HG02588 (cell line): Measurements from ENCODE around the gene ZFP36L1.

Experiments used
- ATAC-seq: cut with Tn5 transposase; IDR thresholded peaks from one replicate; pipeline ENCODE4 v1.9.1; 2021; ENCODE audit warnings: mild to moderate bottlenecking, moderate library complexity; ENCODE audit not compliant: unreplicated experiment

Gene ZFP36L1

GRCh38 chr14:68792979-68793733 lies at the start of gene ZFP36L1:
Gene ZFP36L1, minus strand, starts transcription at chr14:68793067. Its CDS starts 129 bp downstream, at chr14:68792938.
- peak; percentile 42 for ATAC-seq

GRCh38 chr14:68842298-68842697 lies 49.4 kb upstream of the ZFP36L1 start:
- ATAC-seq, result no peak

GRCh38 chr14:68841016-68841809 lies 48.3 kb upstream of the ZFP36L1 start:
- no peak for ATAC-seq

- ATAC-seq, result no peak
Measured at GRCh38 chr14:68840454-68840853, 47.6 kb upstream of the ZFP36L1 start.

- ATAC-seq, result no peak
Measured at GRCh38 chr14:68836082-68836481, 43.2 kb upstream of the ZFP36L1 start.

- ATAC-seq, result no peak
Measured at GRCh38 chr14:68834816-68835215, 41.9 kb upstream of the ZFP36L1 start.

GRCh38 chr14:68828698-68829097 lies 35.8 kb upstream of the ZFP36L1 start:
- ATAC-seq, result no peak

- ATAC-seq, result no peak
Measured at GRCh38 chr14:68825729-68826128, 32.9 kb upstream of the ZFP36L1 start.

GRCh38 chr14:68824517-68825347 lies 31.9 kb upstream of the ZFP36L1 start:
- ATAC-seq, result no peak

- ATAC-seq, result no peak
Measured at GRCh38 chr14:68824207-68824516, 31.3 kb upstream of the ZFP36L1 start.

GRCh38 chr14:68823434-68824206 lies 30.8 kb upstream of the ZFP36L1 start:
- ATAC-seq, result no peak

- no peak for ATAC-seq
Measured at GRCh38 chr14:68822926-68823325, 30.1 kb upstream of the ZFP36L1 start.

- ATAC-seq, result peak; percentile 65
Measured at GRCh38 chr14:68822132-68822651, 29.3 kb upstream of the ZFP36L1 start.

- peak; percentile 31 for ATAC-seq
Measured at GRCh38 chr14:68820999-68821683, 28.3 kb upstream of the ZFP36L1 start.

GRCh38 chr14:68820536-68820935 lies 27.7 kb upstream of the ZFP36L1 start:
- no peak for ATAC-seq

GRCh38 chr14:68820119-68820518 lies 27.3 kb upstream of the ZFP36L1 start:
- no peak for ATAC-seq

GRCh38 chr14:68819260-68819691 lies 26.4 kb upstream of the ZFP36L1 start:
- no peak for ATAC-seq

- no peak for ATAC-seq
Measured at GRCh38 chr14:68817506-68818212, 24.8 kb upstream of the ZFP36L1 start.

GRCh38 chr14:68816943-68817430 lies 24.1 kb upstream of the ZFP36L1 start:
- ATAC-seq, result no peak
